Activated CD4-positive, alpha-beta T cell treated with anti-CD3 and anti-CD28 coated beads for 1 hour (primary cell): Measurements from ENCODE around the gene LYRM4.
A peak's percentile ranks its signal among the peaks of the same experiment; 100 is the strongest.

Source experiments
- DNase-seq: peaks from one replicate; pipeline ENCODE4 v3.0.0-alpha.2; 2020

Gene LYRM4

GRCh38 chr6:5172041-5172653 lies 88.6 kb downstream of the LYRM4 start:
- no peak for DNase-seq

GRCh38 chr6:5167501-5167900 lies 93.2 kb downstream of the LYRM4 start:
- no peak for DNase-seq

- no peak for DNase-seq
Observed at GRCh38 chr6:5164092-5164491, 96.7 kb downstream of the LYRM4 start.

- no peak for DNase-seq
Observed at GRCh38 chr6:5163247-5163646, 97.5 kb downstream of the LYRM4 start.

- no peak for DNase-seq
Observed at GRCh38 chr6:5162355-5162754, 98.4 kb downstream of the LYRM4 start.

- DNase-seq = no peak
Observed at GRCh38 chr6:5160206-5160605, 100.5 kb downstream of the LYRM4 start.

GRCh38 chr6:5159162-5159561 lies 101.6 kb downstream of the LYRM4 start:
- no peak for DNase-seq

DNA sequence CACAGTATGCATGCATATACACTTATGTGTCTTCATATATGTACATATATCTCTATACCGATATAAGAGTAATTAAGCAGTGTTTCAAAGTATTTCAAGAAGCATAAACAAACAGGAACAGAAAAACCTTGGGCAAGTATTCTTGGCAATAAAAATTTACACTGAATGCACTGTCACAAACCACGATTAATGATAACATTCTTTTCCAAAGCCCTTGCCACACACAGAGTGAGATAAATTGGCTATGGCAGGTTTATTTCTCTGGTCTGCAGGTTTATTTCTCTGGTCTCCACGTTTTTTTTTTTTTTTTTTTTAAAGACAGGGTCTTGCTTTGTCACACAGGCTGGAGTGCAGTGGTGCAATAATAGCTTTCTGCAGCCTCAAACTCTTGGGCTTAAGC lies 102.6 kb downstream of the LYRM4 start:
- no peak for DNase-seq

DNA sequence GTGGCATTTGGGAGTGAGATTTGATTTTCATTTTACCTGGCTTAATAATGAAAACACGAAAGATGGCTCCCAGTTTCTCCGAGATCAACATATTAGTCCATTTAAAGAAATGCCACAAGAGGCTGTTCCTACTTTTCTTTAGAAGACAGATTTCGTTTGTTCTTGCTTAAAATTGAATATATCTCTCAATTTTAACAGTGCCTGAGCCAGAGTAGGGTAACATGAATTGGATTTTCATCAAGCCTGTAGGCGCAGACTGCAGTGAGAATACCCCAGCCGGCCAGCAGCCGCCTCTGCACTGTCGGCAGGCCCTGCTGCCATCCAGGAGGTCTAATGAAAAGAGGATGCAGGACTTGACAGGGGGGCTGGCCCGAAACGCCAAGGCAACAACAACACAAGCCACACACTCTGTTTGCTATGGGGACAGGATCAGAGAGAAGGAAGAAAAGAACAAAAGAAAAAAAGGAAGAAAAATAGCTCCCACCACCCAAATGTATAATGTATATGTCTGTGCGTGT lies 103.1 kb downstream of the LYRM4 start:
- no peak for DNase-seq

- DNase-seq = no peak
Observed at GRCh38 chr6:5156627-5157026, 104.1 kb downstream of the LYRM4 start.

GRCh38 chr6:5155906-5156305 lies 104.8 kb downstream of the LYRM4 start:
- DNase-seq = no peak

- DNase-seq = no peak
Observed at GRCh38 chr6:5153186-5153585, 107.6 kb downstream of the LYRM4 start.

GRCh38 chr6:5152460-5152859 lies 108.3 kb downstream of the LYRM4 start:
- no peak for DNase-seq

GRCh38 chr6:5151955-5152401 lies 108.8 kb downstream of the LYRM4 start:
- no peak for DNase-seq

DNA sequence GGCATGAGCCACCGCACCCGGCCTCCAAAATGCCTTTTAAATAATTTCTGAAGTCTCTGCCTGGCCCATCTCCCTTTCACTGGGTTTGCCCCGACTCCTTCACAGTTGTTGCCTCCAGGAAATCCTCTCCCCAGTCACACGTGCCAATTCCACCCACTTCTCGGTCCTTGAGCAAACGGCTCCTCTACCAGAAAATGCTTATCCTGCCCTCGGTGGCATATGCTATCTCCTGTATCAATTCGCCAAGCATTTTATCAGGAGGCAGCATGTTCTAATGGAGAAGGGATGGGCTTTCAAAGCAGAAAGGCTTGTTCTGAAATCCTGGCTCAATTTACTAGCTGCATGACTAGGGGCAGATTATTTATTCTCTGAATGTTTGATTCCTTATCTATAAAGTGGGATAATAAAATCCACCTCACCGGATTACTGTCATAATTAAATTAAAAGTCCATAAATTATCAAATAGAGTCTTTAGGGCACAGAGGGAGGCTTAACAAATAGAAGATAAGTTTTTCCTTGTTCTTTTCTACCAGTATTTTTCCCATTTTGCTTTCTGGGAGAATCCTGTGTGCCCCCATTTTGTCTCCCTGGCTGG lies 109.3 kb downstream of the LYRM4 start:
- DNase-seq = no peak

GRCh38 chr6:5150551-5151075 lies 110.1 kb downstream of the LYRM4 start:
- no peak for DNase-seq

- DNase-seq = no peak
Observed at GRCh38 chr6:5149891-5150290, 110.9 kb downstream of the LYRM4 start.

DNA sequence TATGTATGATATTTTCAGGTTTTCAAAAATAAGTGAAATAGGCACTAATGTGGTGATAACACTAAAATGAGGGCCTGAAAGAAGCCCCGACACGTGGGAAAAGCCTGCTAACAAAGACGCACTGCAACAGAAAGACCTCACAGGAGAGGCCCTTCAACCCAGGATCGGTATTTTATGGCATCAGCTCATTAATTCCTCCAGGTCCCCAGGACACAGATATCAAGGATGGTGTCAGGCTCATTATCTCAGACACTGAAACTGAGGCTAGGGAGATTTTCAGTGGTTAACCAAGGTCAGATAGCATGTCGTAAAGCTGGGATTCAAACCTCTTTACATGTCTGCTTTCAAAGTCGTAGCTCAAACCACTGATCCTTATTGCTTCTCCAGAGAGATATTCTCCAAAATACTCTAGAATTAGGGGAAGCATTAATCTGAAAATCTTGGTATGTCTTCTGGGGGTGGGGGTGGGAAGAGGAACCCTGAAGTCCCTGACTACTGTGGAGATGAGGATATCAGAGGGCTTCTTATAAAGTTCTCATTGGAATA lies 111.5 kb downstream of the LYRM4 start:
- DNase-seq = no peak

DNA sequence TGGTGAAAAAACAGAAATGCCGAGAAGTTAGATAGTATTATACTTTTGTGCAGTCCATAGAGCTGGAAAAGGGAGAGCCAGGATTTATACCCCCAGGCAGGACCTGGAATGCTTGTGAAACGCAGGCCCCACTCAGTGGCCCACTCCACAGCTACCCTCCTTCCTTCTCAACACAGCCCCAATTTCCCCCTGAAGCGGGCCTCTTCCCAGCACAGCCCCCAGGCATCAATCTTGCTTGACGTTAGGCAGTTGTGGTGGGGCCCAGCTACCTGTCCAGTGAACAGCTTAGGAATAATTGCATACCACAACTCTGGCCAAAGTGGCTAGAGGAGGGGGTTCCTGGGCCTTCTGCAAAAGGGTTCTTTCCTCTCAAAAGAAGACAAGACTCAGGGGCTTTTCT lies 114.4 kb downstream of the LYRM4 start:
- no peak for DNase-seq

GRCh38 chr6:5143634-5144311 lies 117.0 kb downstream of the LYRM4 start:
- peak; percentile 73 for DNase-seq

DNA sequence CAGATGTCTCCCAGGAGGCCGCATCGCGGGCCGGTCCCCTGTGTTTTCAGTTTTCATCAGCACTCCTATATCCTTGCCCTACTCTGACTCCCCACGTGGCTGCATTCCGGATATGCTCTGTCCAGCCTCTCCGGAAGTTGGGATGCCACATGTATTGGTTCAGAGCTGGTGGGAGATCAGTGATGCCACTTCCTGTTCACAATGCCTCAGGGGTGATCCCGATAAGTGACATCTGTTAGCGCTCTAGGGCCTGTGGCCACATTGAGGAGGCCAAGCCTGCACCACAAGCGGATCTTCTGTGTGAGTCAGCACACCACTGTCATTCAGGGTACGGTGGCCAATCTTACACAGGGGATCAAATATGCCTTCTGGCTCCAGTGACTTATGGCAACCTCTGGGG lies 117.8 kb downstream of the LYRM4 start:
- DNase-seq = no peak

GRCh38 chr6:5142131-5142530 lies 118.6 kb downstream of the LYRM4 start:
- no peak for DNase-seq

GRCh38 chr6:5141046-5141445 lies 119.7 kb downstream of the LYRM4 start:
- no peak for DNase-seq
